Activated naive CD8-positive, alpha-beta T cell treated with anti-CD3 and anti-CD28 coated beads, Interleukin-2, amount 10 ng/mL, durations not matched to agents 7 days and 5 days (primary cell): ENCODE measurements around the gene TAS2R42. TPM values are rescaled to one million over a fixed set of nuclear protein-coding genes. Genes with fewer than 3 reads are reported as not detected.

Source experiments
- ATAC-seq: fragments of 150-1000 bp; cut with Tn5 transposase; one replicate; pipeline ENCODE4 v1.10.0; 2021; ENCODE audit warnings: low read depth, moderate library complexity
- POLR2A ChIA-PET: fragments of 350-600 bp; sonication (Branson Sonifier 250); formaldehyde crosslinking; loops from one replicate; lab custom pipeline; 2021; ENCODE audit warnings: antibody characterized with exemption; lab: Charles Lee
- DNase-seq: peaks from one replicate; pipeline ENCODE4 v3.0.0; 2021
- H3K27ac Mint-ChIP-seq: one replicate; pipeline ENCODE4 v1.8.0; 2022; ENCODE audit warnings: mild to moderate bottlenecking, mixed read lengths
- H3K27me3 Mint-ChIP-seq: one replicate; pipeline ENCODE4 v1.8.0; 2022; ENCODE audit warnings: mild to moderate bottlenecking, moderate library complexity, mixed read lengths
- H3K36me3 Mint-ChIP-seq: one replicate; pipeline ENCODE4 v1.8.0; 2021; ENCODE audit warnings: mild to moderate bottlenecking, mixed read lengths
- H3K4me1 Mint-ChIP-seq: one replicate; pipeline ENCODE4 v1.8.0; 2021; ENCODE audit warnings: mixed read lengths
- H3K4me3 Mint-ChIP-seq: one replicate; pipeline ENCODE4 v1.8.0; 2022; ENCODE audit warnings: mild to moderate bottlenecking, moderate library complexity, mixed read lengths
- H3K9me3 Mint-ChIP-seq: one replicate; pipeline ENCODE4 v1.8.0; 2021; ENCODE audit warnings: mixed read lengths
- total RNA-seq, 2 experiments: library from RNA; stranded (reverse); gene quantifications; one replicate each; pipeline ENCODE4 v1.2.3, GENCODE V29; 2021

TAS2R42 gene
- total RNA-seq, 2 experiments from 2014 or later: not detected

DNA sequence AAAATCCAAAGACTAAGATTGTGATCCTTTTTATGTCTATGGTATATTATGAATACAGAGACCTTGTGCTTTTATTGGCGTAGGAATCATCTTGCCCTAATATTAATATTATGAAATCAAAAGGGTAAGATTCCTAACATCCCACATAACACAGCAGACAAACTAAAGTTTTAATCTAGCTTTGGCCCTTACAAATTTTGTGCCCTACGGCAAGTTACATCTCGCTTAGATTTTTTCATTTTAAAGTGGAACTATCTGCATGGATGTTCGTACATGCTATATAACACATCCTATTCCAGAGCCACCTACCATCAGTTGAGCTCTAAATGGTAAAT is 16.0 kb downstream of the TAS2R42 start:
- Mint-ChIP-seq H3K27ac (peak overlapping the region; percentile 100), H3K9me3 (no peaks in the 10 kb centered on the region), H3K4me1 (peaks cover 35% of the 10 kb centered on the region), H3K27me3 (no peaks in the 10 kb centered on the region), H3K36me3 (peaks cover 55% of the 10 kb centered on the region), H3K4me3 (peak overlapping the region; percentile 98)
- POLR2A ChIA-PET: interaction anchor here (0.8 to 2.4 kb wide), 8 partner anchors 10 to 1187 kb away, joined by 3 to 17 read pairs (median 7); partner anchors contain the start of genes BORCS5, MAGOHB and PRR4
- no peak for DNase-seq
- ATAC-seq: no peak

DNA sequence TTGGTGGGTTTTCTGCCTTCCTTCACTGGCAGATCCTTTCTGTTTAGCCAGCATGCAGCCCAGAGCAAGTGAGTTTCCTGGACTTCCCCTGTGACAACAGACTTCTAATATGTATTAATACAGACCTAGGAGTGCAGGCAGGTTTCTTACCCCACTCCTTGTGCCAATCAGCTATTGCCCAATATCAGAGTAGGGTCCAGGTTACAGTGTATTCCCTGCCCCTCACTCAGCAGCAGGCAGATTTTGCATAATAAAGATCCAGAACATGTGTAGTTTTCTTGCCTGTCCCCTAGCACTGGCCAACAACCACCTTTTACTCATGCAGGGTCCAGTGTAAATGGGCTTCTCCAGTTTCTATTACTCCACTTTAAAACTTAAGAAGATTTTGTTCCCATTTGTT is 20.4 kb downstream of the TAS2R42 start:
- POLR2A ChIA-PET: no interaction called here
- DNase-seq (no peak), ATAC-seq (no peak)
- Mint-ChIP-seq H3K27me3 (no peaks in the 10 kb centered on the region), H3K36me3 (peaks cover 53% of the 10 kb centered on the region), H3K9me3 (no peaks in the 10 kb centered on the region), H3K4me1 (peaks cover 31% of the 10 kb centered on the region), H3K4me3 (no peak overlapping the region), H3K27ac (no peak overlapping the region)

DNA sequence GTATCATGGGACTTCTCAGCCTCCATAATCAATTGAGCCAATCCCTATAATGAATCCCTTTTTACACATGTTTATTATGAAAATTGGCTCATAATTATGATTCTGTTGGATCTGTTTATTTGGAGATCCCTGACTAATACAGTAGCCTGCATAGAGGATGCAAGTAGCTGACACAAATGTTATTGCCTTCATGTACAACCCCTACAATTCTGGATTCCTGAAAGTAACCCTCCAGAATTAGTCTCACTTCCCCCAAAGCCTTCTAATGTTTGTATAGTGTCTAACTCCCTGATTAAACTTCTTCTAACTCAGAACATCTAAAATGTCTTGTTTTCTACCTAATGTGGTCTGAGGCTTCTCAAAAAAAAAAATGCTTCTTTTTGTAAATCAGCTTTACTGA is 22.4 kb downstream of the TAS2R42 start:
- no peak for ATAC-seq
- no peak for DNase-seq
- H3K27ac Mint-ChIP-seq: no peak overlapping the region
- POLR2A ChIA-PET: no interaction called here
- H3K36me3 Mint-ChIP-seq: peaks cover 60% of the 10 kb centered on the region
- no peaks in the 10 kb centered on the region for H3K9me3 Mint-ChIP-seq
- no peak overlapping the region for H3K4me3 Mint-ChIP-seq
- H3K27me3 Mint-ChIP-seq: no peaks in the 10 kb centered on the region
- peaks cover 25% of the 10 kb centered on the region for H3K4me1 Mint-ChIP-seq

DNA sequence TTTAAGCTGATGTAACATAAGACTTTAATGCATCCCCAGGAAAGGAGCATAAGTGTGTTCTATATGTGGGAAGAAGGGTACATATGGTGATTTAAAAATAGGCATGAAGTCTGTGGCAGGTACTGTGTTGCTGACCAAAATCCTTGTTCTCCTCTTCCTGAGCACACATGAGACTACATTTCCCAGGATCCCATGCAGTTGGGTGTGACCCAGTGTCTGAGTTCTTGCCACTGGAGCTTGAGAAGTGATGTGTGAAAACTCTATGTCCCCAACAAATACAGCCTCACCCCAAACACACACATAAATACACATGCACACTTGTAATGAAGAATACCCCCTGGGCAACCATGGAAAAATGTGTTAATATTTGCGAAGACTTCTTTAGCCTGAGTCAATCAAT is 24.2 kb downstream of the TAS2R42 start:
- ATAC-seq: no peak
- no peak for DNase-seq
- Mint-ChIP-seq H3K4me3 (no peak overlapping the region), H3K36me3 (peaks cover 61% of the 10 kb centered on the region), H3K4me1 (peaks cover 14% of the 10 kb centered on the region), H3K27ac (no peak overlapping the region), H3K9me3 (no peaks in the 10 kb centered on the region), H3K27me3 (no peaks in the 10 kb centered on the region)
- POLR2A ChIA-PET: interaction anchor here (1.4 kb wide), 1 partner anchor 9 kb away, joined by 3 read pairs; no protein-coding TSS in a partner anchor

DNA sequence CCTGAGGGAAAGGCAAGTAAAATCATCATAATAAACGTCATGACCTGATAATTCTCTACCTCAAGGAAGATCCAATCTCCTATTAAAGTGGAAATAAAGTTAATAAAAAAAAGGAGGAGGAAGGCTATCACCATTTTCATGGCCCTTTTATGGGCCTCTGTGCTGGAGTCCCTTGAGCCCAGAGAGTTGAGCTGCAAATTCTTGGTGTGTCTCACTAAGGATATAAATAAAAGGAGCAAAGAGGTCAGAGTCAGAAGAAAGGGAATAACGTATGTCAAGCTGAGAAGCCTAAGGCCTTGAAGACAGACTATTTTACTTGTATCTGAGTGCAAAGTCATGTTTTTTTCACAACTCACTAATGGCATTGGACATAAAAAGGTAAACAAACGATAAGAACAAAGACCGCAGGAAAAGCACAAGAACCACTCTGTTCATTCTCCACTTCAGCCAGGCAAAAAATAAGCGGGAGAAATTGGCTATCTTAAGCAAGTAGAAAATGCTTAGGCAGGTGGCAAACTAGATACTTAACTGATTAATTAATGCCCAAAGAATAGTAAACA is 27.8 kb downstream of the TAS2R42 start:
- H3K27me3 Mint-ChIP-seq: no peaks in the 10 kb centered on the region
- peaks cover 58% of the 10 kb centered on the region for H3K36me3 Mint-ChIP-seq
- H3K4me1 Mint-ChIP-seq: peaks cover 11% of the 10 kb centered on the region
- POLR2A ChIA-PET: no interaction called here
- no peak for DNase-seq
- H3K27ac Mint-ChIP-seq: no peak overlapping the region
- H3K4me3 Mint-ChIP-seq: no peak overlapping the region
- peaks cover 13% of the 10 kb centered on the region for H3K9me3 Mint-ChIP-seq
- ATAC-seq: no peak

DNA sequence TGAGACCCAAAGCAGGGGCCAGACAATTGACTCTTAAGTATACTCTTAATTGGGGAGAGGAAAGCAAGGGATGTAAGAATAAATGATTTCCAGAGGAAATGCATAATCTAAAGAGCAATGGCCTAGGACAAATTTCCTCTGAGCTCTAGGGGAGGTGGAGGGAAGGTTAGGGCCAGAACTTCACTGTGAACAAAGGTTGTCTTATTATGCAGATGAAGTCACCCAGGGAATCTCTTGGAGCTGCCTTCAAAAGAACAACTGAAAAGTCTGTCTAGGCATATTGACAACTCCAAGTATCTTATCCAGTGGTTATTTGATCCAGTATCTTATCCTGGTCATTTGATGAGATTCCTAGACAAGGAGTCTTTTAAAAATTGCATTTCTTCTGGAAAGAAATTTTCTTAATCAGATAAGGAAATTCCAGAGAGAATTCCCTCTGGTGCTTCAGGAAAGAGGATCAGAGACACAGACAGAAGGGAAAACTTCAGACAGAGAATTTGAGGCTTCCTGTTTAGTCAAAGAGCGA is 32.3 kb downstream of the TAS2R42 start:
- Mint-ChIP-seq H3K36me3 (peaks cover 53% of the 10 kb centered on the region), H3K27me3 (no peaks in the 10 kb centered on the region), H3K27ac (no peak overlapping the region), H3K4me3 (no peak overlapping the region), H3K9me3 (peaks cover 19% of the 10 kb centered on the region), H3K4me1 (peaks cover 2% of the 10 kb centered on the region)
- no peak for DNase-seq
- no peak for ATAC-seq
- POLR2A ChIA-PET: interaction anchor here (0.8 kb wide), 1 partner anchor 16 kb away, joined by 3 read pairs; the partner anchor contains the start of gene SMIM10L1

DNA sequence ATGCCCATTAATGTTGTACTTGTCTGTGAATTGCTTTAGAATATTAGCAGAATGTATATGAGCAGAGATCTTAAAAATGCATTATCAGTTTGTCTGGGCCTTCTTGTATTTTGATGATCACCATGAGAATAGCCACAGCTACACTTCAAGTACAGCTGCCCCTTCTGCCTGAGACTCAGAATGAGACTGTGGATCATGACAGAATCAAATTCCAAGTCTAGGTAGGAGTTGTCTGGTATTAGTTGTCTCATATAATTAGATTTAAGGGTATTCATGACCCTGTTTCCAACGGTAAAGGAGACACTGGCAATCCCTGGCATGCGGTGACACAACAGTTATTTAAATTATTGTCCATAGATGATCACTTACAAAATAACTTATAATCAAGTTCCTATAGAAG is 34.0 kb downstream of the TAS2R42 start:
- no peak overlapping the region for H3K4me3 Mint-ChIP-seq
- H3K27me3 Mint-ChIP-seq: no peaks in the 10 kb centered on the region
- H3K9me3 Mint-ChIP-seq: peaks cover 19% of the 10 kb centered on the region
- peaks cover 43% of the 10 kb centered on the region for H3K36me3 Mint-ChIP-seq
- POLR2A ChIA-PET: no interaction called here
- H3K4me1 Mint-ChIP-seq: peaks cover 2% of the 10 kb centered on the region
- ATAC-seq (no peak), DNase-seq (no peak)
- H3K27ac Mint-ChIP-seq: no peak overlapping the region

DNA sequence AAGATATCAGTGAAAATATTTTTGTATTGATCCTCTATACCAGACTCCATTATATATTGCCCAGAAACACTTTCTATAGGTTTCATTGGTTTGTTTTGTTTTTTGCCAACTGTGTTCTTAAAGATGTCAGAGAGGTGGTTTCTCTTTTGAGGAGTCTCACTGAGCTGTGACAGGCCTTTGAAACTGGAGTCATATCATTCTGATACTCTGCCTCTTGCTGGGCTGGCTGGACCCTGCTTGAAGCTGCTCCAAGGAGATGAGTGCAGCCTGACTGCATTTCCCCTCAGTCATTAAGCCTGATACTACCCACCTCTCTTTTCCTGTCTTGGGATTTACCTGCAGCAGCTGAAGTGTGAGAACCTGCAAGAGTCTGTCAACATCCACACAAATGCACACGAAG is 35.9 kb downstream of the TAS2R42 start:
- POLR2A ChIA-PET: no interaction called here
- no peak overlapping the region for H3K27ac Mint-ChIP-seq
- no peak for DNase-seq

DNA sequence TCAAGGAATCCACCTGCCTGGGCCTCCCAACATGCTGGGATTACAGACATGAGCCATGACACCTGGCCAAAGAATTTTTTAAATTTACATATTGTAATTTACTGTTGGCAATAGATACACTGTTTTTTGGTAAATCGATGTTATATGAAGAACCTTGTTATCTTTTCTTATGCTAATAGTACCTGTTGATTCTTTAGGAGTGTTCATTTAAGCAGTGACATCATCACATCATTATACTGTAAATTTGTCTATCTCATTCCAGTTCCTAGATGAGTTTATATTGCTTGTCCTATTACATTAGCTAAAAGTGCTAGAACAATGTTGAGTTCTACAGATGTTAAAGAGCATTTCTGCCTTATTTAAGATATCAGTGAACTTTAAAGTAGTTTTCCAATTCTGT is 39.3 kb downstream of the TAS2R42 start:
- Mint-ChIP-seq H3K9me3 (peaks cover 10% of the 10 kb centered on the region), H3K27me3 (no peaks in the 10 kb centered on the region), H3K4me1 (peaks cover 2% of the 10 kb centered on the region), H3K27ac (no peak overlapping the region), H3K36me3 (peaks cover 43% of the 10 kb centered on the region), H3K4me3 (no peak overlapping the region)
- ATAC-seq (no peak), DNase-seq (no peak)
- POLR2A ChIA-PET: no interaction called here

More for the DNA sequence above, 35.9 kb downstream of the TAS2R42 start:
- Mint-ChIP-seq H3K9me3 (peaks cover 11% of the 10 kb centered on the region), H3K27me3 (no peaks in the 10 kb centered on the region), H3K4me3 (no peak overlapping the region), H3K36me3 (peaks cover 38% of the 10 kb centered on the region), H3K4me1 (peaks cover 2% of the 10 kb centered on the region)
- no peak for ATAC-seq

DNA sequence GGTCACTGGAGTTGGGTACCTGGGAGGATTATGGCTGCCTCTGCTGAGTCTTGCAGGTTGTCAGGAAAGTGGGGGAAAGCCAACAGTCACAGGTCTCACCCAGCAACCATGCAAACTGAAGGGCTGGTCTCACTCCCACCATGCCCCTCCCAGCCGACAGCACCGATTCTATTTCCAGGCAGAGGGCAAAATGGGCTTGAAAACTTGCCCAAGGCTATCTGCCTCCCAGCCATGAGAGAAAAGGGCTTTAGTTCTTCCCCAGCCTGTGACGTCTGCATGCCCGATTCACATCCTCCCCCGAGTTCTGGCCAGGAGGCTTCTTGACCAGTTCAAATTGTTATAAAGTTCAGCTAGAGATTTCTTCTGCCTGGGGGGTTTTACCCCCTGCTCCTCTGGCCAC is 42.4 kb downstream of the TAS2R42 start:
- no peak overlapping the region for H3K4me3 Mint-ChIP-seq
- DNase-seq (no peak), ATAC-seq (no peak)
- POLR2A ChIA-PET: no interaction called here
- H3K27me3 Mint-ChIP-seq: no peaks in the 10 kb centered on the region
- no peak overlapping the region for H3K27ac Mint-ChIP-seq
- no peaks in the 10 kb centered on the region for H3K4me1 Mint-ChIP-seq
- H3K36me3 Mint-ChIP-seq: peaks cover 51% of the 10 kb centered on the region
- H3K9me3 Mint-ChIP-seq: peaks cover 5% of the 10 kb centered on the region

DNA sequence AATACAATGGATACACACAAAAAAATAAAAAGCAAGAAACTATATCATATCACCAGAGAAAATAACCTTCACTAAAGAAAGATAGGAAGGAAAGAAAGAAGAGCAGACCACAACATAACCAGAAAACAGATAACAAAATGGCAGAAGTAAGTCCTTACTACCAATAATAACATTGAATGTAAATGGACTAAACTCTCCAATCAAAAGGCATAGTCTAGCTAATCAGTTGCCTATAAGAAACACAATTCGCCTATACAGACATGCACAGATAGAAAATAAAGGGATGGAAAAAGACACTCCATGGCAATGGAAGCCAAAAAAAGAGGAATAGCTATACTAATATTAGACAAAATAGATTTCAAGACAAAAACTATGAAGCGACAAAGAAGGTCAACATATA is 43.4 kb downstream of the TAS2R42 start:
- no peak overlapping the region for H3K4me3 Mint-ChIP-seq
- no peaks in the 10 kb centered on the region for H3K4me1 Mint-ChIP-seq
- POLR2A ChIA-PET: no interaction called here
- H3K36me3 Mint-ChIP-seq: peaks cover 50% of the 10 kb centered on the region
- DNase-seq (no peak), ATAC-seq (no peak)
- no peak overlapping the region for H3K27ac Mint-ChIP-seq
- no peaks in the 10 kb centered on the region for H3K27me3 Mint-ChIP-seq
- H3K9me3 Mint-ChIP-seq: peaks cover 5% of the 10 kb centered on the region

DNA sequence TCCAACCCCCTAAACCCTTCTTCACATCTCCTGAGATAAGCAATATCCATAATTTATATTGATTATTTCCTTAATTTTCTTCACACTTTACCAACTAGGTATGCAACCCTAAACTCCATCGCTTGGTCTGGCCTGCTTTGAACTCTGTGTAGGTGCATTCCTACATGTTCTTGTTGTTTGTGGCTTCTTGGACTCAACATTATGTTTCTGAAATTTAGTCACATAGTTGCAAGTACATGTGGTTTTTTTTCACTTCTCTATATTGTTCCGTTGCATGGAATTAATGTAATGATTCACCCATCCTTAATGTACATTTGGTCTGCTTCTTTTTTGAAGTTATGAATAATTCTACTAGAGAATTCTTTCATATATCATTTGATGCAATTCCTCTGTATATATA is 50.7 kb downstream of the TAS2R42 start:
- POLR2A ChIA-PET: no interaction called here
- Mint-ChIP-seq H3K9me3 (peaks cover 4% of the 10 kb centered on the region), H3K27me3 (no peaks in the 10 kb centered on the region), H3K4me1 (no peaks in the 10 kb centered on the region), H3K4me3 (no peak overlapping the region), H3K27ac (no peak overlapping the region), H3K36me3 (peaks cover 45% of the 10 kb centered on the region)
- ATAC-seq: no peak
- no peak for DNase-seq
